Left kidney (tissue), 8 donors: Measurements from ENCODE around the gene ACOT4. TPM values are rescaled to one million over a fixed set of nuclear protein-coding genes. Genes with fewer than 3 reads are reported as not detected.
A peak's percentile ranks its signal among the peaks of the same experiment; 100 is the strongest.
"Not testable (repeated sequence)": the region's sequence is repeated elsewhere in the genome, so short reads cannot be mapped to it uniquely, and the experiment has no call there.

Experiments used
- DNase-seq: peaks from one replicate; pipeline ENCODE4 v3.0.0-alpha.2; 2013
- long read RNA-seq, 8 donors: transcript quantifications; one replicate each; lab custom pipeline, GENCODE V29; 2026
- polyA plus RNA-seq: library from polyadenylated mRNA; unstranded; fragments of 120-200 nt; gene quantifications from one replicate; pipeline ENCODE4 v1.2.1, GENCODE V29; 2013; ENCODE audit not compliant: insufficient read length

The ACOT4 gene, protein sequence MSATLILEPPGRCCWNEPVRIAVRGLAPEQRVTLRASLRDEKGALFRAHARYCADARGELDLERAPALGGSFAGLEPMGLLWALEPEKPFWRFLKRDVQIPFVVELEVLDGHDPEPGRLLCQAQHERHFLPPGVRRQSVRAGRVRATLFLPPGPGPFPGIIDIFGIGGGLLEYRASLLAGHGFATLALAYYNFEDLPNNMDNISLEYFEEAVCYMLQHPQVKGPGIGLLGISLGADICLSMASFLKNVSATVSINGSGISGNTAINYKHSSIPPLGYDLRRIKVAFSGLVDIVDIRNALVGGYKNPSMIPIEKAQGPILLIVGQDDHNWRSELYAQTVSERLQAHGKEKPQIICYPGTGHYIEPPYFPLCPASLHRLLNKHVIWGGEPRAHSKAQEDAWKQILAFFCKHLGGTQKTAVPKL
- polyA plus RNA-seq, result 3.4 TPM
- long read RNA-seq, donor 1, transcript ACOT4-201 (3 exons, 2,362 nt), result major isoform, 8 of 8 reads
- long read RNA-seq, donor 1, partial matches to known transcripts, result 0 of 8 reads
- long read RNA-seq, donor 1, other reads (novel, unspliced or antisense), result 0 of 8 reads
- long read RNA-seq, donor 2, partial matches to known transcripts, result 0 of 2 reads
- long read RNA-seq, donor 2, other reads (novel, unspliced or antisense), result 0 of 2 reads
- long read RNA-seq, donor 3, partial matches to known transcripts, result 0 of 4 reads
- long read RNA-seq, donor 3, other reads (novel, unspliced or antisense), result 0 of 4 reads
- long read RNA-seq, donor 4, result 0 reads
- long read RNA-seq, donor 5, partial matches to known transcripts, result 0 of 4 reads
- long read RNA-seq, donor 5, other reads (novel, unspliced or antisense), result 0 of 4 reads
- long read RNA-seq, donor 6, transcript ACOT4-201 (3 exons, 2,362 nt), result major isoform, 5 of 5 reads
- long read RNA-seq, donor 6, partial matches to known transcripts, result 0 of 5 reads
- long read RNA-seq, donor 6, other reads (novel, unspliced or antisense), result 0 of 5 reads
- long read RNA-seq, donor 7, transcript ACOT4-201 (3 exons, 2,362 nt), result major isoform, 5 of 5 reads
- long read RNA-seq, donor 7, partial matches to known transcripts, result 0 of 5 reads
- long read RNA-seq, donor 7, other reads (novel, unspliced or antisense), result 0 of 5 reads
- long read RNA-seq, donor 8, transcript ACOT4-201 (3 exons, 2,362 nt), result major isoform, 5 of 5 reads
- long read RNA-seq, donor 8, partial matches to known transcripts, result 0 of 5 reads
- long read RNA-seq, donor 8, other reads (novel, unspliced or antisense), result 0 of 5 reads

DNA sequence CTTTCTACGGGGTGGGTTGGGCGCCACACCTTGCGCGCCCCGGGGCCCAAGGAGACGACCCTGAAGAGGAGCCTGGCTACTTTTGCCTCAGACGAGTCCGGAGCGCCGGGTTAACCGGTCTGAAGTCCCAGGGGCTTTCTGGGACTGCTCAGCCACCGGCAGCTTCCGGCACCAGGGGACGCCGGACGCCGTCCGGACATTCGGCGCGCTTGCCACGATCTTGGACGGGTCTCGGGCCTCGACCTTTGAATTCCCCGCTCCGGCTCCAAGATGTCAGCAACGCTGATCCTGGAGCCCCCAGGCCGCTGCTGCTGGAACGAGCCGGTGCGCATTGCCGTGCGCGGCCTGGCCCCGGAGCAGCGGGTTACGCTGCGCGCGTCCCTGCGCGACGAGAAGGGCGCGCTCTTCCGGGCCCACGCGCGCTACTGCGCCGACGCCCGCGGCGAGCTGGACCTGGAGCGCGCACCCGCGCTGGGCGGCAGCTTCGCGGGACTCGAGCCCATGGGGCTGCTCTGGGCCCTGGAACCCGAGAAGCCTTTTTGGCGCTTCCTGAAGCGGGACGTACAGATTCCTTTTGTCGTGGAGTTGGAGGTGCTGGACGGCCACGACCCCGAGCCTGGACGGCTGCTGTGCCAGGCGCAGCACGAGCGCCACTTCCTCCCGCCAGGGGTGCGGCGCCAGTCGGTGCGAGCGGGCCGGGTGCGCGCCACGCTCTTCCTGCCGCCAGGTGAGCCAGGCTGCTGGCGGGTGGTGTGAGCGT is at the start of gene ACOT4:
Gene ACOT4 (plus strand): TSS at position 184 of the 760 bp plus-strand sequence. CDS start 87 bp downstream, at position 271.
- DNase-seq, result peak; percentile 40

DNA sequence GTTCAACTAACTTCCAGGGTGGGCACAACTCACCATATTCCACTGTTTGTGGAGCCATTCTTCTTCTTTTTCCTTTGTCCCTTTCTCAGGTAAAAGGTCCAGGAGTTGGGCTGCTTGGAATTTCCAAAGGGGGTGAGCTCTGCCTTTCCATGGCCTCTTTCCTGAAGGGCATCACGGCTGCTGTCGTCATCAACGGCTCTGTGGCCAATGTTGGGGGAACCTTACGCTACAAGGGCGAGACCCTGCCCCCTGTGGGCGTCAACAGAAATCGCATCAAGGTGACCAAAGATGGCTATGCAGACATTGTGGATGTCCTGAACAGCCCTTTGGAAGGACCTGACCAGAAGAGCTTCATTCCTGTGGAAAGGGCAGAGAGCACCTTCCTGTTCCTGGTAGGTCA is 48.7 kb upstream of the ACOT4 start:
- DNase-seq, result not testable (repeated sequence)

DNA sequence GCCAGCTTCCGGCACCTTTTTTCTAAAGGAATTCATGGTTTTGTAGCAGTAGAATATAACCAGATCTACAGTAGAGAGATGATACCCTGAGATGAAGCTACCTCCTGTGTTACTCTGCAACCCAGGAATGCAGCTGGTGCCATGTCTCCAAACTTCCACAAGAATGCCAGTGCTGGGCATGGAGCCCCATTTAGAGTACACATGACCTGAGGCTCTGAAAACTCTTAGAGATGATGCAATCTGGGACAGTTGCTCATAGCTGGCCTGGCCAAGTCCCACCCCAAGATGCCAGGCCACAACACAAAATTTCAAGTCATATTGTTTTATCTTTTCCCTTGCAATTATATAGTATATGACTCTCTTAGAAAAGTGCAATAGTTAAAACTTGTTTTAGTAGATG is 46.3 kb upstream of the ACOT4 start:
- DNase-seq, result not testable (repeated sequence)

DNA sequence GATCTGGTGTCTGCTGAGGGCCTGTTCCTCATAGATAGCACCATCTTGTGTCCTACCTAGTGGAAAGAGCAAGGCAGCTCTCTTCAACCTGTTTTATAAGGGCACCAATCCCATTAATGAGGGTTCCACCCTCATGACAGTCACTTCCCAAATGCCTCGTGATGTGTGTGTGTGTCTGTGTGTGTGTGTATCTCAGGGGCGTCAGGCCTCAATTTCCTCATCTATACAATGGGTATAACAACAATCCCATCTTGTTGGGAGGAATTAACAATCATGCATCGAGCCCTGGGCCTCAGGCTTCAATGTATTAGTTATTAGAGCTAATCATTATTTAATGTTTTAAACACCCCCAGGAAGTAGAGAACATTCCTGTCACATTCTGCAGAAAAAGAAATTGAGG is 42.6 kb upstream of the ACOT4 start:
- not testable (repeated sequence) for DNase-seq

DNA sequence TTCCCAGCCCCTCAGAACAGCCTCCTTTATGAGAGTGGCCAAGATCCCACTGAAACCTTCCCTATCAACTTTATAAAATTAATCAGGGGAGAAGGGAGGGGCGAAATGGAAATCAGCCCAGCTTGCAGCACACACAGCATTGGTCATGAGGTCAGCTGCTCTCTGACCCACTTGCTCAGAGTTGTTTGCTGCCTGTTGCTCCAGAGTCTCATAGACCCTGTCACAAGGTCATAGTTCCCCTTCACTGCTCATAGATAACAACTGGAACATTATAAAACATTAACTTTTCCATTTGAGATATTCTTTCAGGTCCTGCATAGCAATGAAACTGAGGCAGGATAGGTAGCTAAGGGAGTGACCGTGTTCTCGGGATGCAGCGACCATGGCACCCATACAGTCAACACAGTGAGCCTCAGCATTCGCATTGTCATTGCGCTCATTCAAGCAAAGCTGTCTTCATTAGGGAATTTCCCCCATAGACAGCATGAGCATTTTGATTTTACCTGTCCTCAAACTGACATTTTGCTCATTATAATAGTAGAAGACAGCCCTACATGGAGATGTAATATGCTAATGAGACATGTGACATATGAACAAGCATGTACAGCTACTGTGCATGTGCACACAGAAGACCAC is 41.7 kb upstream of the ACOT4 start:
- not testable (repeated sequence) for DNase-seq

DNA sequence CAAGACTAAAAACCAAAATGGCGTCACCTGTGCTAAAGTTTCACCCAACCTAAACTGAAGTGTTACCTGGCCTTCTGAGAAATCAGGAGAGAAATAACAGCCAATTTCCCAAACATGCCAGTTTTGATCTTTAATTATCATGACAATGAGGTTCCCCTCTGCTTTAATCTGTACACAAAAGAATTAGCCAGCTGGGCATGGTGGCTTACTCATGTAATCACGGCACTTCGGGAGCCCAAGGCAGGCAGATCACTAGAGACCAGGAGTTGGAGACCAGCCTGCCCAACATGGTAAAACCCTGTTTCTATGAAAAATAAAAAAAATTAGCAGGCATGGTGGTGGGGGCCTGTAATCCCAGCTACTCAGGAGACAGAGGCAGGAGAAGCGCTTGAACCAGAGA is 37.8 kb upstream of the ACOT4 start:
- DNase-seq, result no peak

DNA sequence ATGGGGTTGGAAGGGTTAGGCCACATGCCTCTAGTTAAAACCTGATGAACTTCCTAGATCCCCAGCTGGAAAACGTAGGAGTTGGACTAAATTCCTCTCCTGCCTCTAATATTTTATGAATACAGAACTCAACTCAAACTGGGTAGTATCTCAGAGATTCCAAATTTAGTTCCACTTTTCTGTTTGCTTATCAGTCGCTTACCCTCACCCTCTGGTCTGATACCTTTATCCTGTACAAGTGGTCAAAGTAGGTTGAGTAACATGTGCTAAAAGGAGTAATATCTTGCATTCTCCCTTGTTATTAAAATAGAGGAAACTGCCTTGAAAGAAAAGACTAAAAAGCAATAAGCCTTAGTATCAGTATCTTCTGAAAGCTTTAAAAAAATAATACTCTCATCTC is 34.5 kb upstream of the ACOT4 start:
- not testable (repeated sequence) for DNase-seq

DNA sequence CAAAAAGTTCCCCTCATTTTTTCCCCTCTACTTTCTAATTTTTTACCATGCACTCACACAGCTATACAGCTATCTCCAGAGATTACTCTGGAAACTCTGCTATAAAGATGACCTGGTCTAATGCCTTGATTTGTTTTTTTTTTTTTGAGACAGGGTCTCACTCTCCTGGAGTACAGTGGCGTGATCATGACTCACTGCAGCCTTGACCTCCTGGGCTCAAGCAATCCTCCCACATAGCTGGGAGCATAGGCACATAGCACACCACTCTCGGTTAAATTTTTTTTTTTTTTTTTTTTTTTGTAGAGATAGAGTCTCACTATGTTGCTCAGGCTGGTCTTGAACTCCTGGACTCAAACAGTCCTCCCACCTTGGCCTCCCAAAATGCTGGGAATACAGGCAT is 33.4 kb upstream of the ACOT4 start:
- not testable (repeated sequence) for DNase-seq

DNA sequence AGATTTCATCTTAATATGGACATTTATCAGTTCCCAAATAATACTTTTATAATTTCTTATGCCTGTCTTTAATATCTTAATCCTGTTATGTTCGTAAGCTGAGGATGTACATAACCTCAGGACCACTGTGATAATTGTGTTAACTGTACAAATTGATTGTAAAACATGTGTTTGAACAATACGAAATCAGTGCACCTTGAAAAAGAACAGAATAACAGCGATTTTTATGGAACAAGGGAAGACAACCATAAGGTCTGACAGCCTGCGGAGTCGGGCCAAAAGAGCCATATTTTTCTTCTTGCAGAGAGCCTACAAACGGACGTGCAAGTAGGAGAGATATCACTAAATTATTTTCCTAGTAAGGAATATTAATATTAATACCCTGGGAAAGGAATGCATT is 29.4 kb upstream of the ACOT4 start:
- not testable (repeated sequence) for DNase-seq

DNA sequence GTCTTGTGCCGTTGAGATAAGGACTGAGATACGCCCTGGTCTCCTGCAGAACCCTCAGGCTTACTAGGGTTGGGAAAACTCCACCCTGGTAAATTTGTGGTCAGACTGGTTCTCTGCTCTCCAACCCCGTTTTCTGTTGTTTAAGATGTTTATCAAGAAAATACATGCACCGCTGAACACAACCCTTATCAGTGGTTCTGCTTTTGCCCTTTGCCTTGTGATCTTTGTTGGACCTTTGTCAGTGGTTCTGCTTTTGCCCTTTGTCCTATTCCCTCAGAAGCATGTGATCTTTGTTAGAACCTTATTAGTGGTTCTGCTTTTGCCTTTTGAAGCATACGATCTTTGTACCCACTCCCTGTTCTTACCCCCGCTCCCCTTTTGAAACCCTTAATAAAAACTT is 29.0 kb upstream of the ACOT4 start:
- not testable (repeated sequence) for DNase-seq

DNA sequence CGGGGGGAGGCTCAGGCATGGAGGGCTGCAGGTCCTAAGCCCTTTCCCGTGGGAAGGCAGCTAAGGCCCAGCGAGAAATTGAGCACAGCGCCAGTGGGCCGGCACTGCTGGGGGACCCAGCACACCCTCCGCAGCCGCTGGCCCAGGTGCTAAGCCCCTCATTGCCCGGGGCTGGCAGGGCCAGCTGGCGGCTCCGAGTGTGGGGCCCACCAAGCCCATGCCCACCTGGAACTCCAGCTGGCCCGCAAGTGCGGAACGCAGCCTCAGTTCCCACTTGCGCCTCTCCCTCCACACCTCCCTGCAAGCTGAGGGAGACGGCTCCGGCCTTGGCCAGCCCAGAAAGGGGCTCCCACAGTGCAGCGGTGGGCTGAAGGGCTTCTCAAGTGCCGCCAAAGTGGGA is 25.2 kb upstream of the ACOT4 start:
- not testable (repeated sequence) for DNase-seq

DNA sequence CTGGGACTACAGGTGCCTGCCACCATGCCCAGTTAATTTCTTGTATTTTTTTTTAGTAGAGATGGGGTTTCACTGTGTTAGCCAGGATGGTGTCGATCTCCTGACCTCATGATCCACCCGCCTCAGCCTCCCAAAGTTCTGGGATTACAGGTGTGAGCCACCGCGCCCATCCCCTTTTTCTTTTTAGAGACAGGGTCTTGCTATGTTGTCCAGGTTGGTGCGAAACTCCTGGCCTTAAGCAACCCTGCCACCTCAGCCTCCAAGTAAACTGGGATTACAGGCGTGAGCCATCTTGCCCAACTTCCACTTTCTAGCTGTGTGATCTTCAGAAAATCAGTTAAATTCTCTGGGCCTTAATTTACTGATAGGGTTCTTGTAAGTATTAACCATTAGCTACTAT is 24.7 kb upstream of the ACOT4 start:
- not testable (repeated sequence) for DNase-seq

DNA sequence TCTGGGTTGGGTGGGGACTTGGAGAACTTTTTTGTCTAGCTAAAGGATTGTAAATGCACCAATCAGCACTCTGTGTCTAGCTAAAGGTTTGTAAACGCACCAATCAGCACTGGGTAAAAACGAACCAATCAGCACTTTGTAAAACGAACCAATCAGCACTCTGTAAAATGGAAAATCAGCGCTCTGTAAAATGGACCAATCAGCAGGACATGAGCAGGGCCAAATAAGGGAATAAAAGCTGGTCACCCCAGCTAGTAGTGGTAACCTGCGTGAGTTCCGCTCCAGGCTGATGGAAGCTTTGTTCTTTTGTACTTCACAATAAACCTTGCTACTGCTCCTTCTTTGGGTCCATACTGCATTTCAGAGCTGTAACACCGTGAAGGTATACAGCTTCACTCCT is 24.3 kb upstream of the ACOT4 start:
- no peak for DNase-seq

DNA sequence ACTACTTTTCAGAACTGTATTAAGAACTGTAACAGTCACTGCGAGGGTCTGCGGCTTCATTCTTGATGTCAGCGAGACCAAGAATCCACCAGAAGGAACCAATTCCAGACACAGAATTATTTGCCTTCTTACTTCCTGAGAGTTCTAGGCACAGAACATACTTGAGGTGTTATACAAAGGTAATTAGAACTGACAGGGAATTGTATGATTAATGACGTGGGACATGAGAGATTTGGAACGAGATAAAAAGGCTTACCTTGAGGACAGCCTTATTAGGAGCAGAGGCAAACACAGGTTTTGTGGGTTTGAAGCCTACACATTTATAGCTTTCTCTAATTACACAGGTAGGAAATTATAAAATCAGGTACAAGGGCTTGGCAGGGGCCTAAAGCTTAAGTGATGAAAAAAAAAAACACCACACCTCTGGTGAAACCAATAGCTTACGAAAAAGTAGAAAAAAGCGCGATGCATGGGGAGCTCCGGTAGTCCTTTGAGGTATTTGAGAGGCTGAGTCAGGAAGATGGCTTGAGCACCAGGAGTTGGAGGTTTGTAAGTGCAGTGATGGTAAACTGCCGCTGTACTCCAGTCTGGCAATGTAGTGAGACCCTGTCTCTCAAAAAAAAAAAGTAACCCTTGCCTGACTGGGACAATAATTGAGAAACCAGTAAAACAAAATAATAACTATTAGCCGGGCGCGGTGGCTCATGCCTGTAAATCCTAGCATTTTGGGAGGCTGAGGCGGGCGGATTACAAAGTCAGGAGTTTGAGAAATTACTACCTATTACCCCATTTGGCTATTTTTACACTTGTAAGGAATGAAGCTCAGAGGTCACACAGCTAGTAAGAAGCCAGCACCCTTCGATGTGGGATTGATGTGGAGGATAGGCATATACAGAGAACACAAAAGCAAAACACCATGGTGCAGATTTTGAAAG is 23.5 kb upstream of the ACOT4 start:
- DNase-seq, result peak; percentile 10

DNA sequence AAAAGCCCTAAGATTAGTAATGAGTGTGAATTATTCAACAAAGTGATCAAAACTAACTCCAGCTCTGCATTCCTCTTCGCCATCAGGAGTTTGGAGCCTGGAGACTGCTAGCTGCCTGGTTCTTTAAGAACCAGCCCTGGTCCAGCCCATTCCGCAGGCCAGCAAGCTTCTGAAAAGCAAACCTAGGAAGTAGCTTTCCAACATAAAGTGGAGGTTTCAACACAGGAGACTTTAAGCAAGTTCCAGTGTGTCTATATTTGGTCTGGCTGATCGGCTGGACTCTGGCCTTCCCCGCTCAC is 22.8 kb upstream of the ACOT4 start:
- not testable (repeated sequence) for DNase-seq

DNA sequence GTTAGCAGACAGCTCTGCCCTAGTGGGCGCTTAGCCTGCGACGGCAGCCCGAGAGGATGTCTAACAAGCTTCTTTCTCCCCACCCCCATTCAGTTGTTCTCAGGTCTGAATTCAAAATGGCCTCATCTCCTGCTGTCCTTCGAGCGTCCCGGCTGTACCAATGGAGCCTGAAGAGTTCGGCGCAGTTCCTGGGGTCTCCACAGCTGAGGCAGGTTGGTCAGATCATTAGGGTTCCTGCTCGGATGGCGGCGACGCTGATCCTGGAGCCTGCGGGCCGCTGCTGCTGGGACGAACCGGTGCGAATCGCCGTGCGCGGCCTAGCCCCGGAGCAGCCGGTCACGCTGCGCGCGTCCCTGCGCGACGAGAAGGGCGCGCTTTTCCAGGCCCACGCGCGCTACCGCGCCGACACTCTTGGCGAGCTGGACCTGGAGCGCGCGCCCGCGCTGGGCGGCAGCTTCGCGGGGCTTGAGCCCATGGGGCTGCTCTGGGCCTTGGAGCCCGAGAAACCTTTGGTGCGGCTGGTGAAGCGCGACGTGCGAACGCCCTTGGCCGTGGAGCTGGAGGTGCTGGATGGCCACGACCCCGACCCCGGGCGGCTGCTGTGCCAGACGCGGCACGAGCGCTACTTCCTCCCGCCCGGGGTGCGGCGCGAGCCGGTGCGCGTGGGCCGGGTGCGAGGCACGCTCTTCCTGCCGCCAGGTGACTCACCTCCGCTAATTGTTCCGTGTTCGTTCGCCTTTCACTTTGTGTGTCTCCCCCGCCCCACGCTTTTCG is 22.3 kb upstream of the ACOT4 start, which contains the start of gene ACOT2:
Gene ACOT2 (plus strand): TSS at position 29 of the 774 bp plus-strand sequence. CDS start 28 bp downstream, at position 57.
- peak; percentile 89 for DNase-seq

DNA sequence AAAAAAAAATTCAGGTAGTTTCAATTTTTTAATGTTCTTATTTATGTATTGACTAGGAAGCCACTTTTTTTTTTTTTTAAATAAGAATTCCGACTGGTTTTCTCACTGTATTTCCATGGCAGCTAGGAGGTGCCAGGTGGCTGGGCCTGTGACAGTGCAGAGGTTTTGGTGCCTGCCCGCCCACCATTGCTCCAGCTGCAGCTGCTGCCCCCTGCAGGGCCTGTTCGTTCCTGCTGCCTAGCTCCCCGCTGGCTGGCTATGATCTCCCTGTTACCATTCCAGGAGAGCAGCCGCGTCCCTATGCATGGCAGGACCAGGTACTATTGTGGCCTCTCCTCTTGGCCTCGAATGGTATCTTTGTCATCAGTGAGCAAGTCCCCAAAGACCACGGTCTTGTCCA is 20.8 kb upstream of the ACOT4 start:
- not testable (repeated sequence) for DNase-seq

DNA sequence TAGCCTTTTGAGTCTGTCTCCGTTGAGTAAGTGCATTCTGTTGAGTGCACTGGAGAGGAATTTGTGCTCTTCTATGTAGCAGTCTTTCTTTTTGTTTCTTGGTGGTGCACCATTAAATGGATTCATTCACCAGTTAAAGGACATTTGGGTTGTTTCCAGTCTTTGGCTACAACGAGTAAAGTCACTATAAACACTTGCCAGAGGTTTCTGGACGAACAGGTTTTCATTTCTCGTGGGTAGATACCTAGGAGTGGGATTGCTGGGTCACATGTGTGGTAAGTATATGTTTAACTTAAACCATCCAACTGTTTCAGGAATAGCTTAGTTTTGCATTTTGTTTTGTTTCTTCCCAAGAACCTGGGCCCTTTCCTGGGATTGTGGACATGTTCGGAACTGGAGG is 18.6 kb upstream of the ACOT4 start:
- DNase-seq, result peak; percentile 8

DNA sequence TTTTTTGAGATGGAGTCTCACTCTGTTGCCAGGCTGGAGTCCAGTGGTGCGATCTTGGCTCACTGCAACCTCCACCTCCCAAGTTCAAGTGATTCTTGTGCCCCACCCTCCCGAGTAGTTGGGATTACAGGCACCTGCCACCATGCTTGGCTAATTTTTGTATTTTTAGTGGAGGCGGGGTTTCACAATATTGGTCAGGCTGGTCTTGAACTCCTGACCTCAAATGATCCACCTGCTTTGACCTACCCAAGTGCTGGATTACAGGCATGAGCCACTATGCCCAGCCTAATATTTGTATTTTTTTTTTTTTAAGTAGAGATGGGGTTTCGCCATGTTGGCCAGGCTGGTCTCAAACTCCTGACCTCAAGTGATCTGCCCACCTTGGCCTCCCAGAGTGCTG is 17.9 kb upstream of the ACOT4 start:
- not testable (repeated sequence) for DNase-seq
